ENCODE data around the gene TRIM9. TPM values are rescaled to one million over a fixed set of nuclear protein-coding genes. Genes with fewer than 3 reads are reported as not detected.

The TRIM9 gene
- total and polyA plus RNA-seq, 2 experiments from 2014 or later = 4.4 to 6.2 TPM

- Mint-ChIP-seq H3K27ac (peak overlapping the region; percentile 67; the same call in 1 of the 2 replicates), H3K9me3 (peaks cover 10% of the 10 kb centered on the region; the same call in 1 of the 3 replicates), H3K36me3 (ENCODE audit: low read depth) (peaks cover 8% of the 10 kb centered on the region; the same call in 1 of the 3 replicates), H3K4me1 (no peaks in the 10 kb centered on the region), H3K27me3 (ENCODE audit: insufficient read depth, low read depth, poor library complexity) (peaks cover 3% of the 10 kb centered on the region), H3K4me3 (no peak overlapping the region)
- no peak for TF ChIP-seq POLR2AphosphoS5 (IDR thresholded peaks at IDR 0.05; ENCODE audit: low read depth)
- TF ChIP-seq, protein P1, sequence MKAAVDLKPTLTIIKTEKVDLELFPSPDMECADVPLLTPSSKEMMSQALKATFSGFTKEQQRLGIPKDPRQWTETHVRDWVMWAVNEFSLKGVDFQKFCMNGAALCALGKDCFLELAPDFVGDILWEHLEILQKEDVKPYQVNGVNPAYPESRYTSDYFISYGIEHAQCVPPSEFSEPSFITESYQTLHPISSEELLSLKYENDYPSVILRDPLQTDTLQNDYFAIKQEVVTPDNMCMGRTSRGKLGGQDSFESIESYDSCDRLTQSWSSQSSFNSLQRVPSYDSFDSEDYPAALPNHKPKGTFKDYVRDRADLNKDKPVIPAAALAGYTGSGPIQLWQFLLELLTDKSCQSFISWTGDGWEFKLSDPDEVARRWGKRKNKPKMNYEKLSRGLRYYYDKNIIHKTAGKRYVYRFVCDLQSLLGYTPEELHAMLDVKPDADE (IDR thresholded peaks at IDR 0.05) = no peak
- TF ChIP-seq, protein P2, sequence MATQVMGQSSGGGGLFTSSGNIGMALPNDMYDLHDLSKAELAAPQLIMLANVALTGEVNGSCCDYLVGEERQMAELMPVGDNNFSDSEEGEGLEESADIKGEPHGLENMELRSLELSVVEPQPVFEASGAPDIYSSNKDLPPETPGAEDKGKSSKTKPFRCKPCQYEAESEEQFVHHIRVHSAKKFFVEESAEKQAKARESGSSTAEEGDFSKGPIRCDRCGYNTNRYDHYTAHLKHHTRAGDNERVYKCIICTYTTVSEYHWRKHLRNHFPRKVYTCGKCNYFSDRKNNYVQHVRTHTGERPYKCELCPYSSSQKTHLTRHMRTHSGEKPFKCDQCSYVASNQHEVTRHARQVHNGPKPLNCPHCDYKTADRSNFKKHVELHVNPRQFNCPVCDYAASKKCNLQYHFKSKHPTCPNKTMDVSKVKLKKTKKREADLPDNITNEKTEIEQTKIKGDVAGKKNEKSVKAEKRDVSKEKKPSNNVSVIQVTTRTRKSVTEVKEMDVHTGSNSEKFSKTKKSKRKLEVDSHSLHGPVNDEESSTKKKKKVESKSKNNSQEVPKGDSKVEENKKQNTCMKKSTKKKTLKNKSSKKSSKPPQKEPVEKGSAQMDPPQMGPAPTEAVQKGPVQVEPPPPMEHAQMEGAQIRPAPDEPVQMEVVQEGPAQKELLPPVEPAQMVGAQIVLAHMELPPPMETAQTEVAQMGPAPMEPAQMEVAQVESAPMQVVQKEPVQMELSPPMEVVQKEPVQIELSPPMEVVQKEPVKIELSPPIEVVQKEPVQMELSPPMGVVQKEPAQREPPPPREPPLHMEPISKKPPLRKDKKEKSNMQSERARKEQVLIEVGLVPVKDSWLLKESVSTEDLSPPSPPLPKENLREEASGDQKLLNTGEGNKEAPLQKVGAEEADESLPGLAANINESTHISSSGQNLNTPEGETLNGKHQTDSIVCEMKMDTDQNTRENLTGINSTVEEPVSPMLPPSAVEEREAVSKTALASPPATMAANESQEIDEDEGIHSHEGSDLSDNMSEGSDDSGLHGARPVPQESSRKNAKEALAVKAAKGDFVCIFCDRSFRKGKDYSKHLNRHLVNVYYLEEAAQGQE (IDR thresholded peaks at IDR 0.05; ENCODE audit: unreplicated experiment) = no peak
- no peak for TF ChIP-seq CREB1 (CRISPR knock-in tag; IDR thresholded peaks at IDR 0.05; ENCODE audit: low read depth)
- TF ChIP-seq STAT1 (IDR thresholded peaks at IDR 0.05; ENCODE audit: unreplicated experiment) = no peak
- TF ChIP-seq JUNB (IDR thresholded peaks at IDR 0.05; ENCODE audit: unreplicated experiment) = no peak
- TF ChIP-seq EZH2phosphoT487 (IDR thresholded peaks at IDR 0.05; ENCODE audit: unreplicated experiment) = no peak
- no peak for TF ChIP-seq NANOG (IDR thresholded peaks at IDR 0.05; ENCODE audit: borderline replicate concordance)
- no peak for TF ChIP-seq ZNF331 (CRISPR knock-in tag; IDR thresholded peaks at IDR 0.05; ENCODE audit: low read depth)
- TF ChIP-seq, protein P3, sequence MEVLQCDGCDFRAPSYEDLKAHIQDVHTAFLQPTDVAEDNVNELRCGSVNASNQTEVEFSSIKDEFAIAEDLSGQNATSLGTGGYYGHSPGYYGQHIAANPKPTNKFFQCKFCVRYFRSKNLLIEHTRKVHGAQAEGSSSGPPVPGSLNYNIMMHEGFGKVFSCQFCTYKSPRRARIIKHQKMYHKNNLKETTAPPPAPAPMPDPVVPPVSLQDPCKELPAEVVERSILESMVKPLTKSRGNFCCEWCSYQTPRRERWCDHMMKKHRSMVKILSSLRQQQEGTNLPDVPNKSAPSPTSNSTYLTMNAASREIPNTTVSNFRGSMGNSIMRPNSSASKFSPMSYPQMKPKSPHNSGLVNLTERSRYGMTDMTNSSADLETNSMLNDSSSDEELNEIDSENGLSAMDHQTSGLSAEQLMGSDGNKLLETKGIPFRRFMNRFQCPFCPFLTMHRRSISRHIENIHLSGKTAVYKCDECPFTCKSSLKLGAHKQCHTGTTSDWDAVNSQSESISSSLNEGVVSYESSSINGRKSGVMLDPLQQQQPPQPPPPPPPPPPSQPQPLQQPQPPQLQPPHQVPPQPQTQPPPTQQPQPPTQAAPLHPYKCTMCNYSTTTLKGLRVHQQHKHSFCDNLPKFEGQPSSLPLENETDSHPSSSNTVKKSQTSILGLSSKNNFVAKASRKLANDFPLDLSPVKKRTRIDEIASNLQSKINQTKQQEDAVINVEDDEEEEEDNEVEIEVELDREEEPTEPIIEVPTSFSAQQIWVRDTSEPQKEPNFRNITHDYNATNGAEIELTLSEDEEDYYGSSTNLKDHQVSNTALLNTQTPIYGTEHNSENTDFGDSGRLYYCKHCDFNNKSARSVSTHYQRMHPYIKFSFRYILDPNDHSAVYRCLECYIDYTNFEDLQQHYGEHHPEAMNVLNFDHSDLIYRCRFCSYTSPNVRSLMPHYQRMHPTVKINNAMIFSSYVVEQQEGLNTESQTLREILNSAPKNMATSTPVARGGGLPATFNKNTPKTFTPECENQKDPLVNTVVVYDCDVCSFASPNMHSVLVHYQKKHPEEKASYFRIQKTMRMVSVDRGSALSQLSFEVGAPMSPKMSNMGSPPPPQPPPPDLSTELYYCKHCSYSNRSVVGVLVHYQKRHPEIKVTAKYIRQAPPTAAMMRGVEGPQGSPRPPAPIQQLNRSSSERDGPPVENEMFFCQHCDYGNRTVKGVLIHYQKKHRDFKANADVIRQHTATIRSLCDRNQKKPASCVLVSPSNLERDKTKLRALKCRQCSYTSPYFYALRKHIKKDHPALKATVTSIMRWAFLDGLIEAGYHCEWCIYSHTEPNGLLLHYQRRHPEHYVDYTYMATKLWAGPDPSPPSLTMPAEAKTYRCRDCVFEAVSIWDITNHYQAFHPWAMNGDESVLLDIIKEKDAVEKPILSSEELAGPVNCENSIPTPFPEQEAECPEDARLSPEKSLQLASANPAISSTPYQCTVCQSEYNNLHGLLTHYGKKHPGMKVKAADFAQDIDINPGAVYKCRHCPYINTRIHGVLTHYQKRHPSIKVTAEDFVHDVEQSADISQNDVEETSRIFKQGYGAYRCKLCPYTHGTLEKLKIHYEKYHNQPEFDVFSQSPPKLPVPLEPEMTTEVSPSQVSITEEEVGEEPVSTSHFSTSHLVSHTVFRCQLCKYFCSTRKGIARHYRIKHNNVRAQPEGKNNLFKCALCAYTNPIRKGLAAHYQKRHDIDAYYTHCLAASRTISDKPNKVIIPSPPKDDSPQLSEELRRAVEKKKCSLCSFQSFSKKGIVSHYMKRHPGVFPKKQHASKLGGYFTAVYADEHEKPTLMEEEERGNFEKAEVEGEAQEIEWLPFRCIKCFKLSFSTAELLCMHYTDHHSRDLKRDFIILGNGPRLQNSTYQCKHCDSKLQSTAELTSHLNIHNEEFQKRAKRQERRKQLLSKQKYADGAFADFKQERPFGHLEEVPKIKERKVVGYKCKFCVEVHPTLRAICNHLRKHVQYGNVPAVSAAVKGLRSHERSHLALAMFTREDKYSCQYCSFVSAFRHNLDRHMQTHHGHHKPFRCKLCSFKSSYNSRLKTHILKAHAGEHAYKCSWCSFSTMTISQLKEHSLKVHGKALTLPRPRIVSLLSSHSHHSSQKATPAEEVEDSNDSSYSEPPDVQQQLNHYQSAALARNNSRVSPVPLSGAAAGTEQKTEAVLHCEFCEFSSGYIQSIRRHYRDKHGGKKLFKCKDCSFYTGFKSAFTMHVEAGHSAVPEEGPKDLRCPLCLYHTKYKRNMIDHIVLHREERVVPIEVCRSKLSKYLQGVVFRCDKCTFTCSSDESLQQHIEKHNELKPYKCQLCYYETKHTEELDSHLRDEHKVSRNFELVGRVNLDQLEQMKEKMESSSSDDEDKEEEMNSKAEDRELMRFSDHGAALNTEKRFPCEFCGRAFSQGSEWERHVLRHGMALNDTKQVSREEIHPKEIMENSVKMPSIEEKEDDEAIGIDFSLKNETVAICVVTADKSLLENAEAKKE (CRISPR knock-in tag; IDR thresholded peaks at IDR 0.05) = no peak
- TF ChIP-seq ZNF114 (CRISPR knock-in tag; IDR thresholded peaks at IDR 0.05) = no peak
- Histone ChIP-seq H2AFZ (no peak overlapping the region), H3K27ac (ENCODE audit: low read depth) (no peak overlapping the region), H3K27me3 (ENCODE audit: insufficient read depth) (no peaks in the 10 kb centered on the region), H3K79me2 (replicated peaks; ENCODE audit: insufficient read depth) (no peaks in the 10 kb centered on the region), H3K4me1 (ENCODE audit: insufficient read depth) (no peaks in the 10 kb centered on the region), H3K9me2 (ENCODE audit: insufficient read depth) (no peaks in the 10 kb centered on the region), H3K36me3 (ENCODE audit: insufficient read depth) (no peaks in the 10 kb centered on the region), H4K20me1 (replicated peaks; ENCODE audit: insufficient read depth) (no peaks in the 10 kb centered on the region), H3K4me2 (no peak overlapping the region), H3F3A (replicated peaks; ENCODE audit: low read depth) (no peaks in the 10 kb centered on the region), H3K4me3 (no peak overlapping the region)
- DNase-seq (ENCODE audit: low spot score) = no peak
- ATAC-seq = no peak
Observed at GRCh38 chr14:51059032-51059431, 35.9 kb downstream of the TRIM9 start.
